ENCODE results near the gene RMC1.

RMC1 gene

DNA sequence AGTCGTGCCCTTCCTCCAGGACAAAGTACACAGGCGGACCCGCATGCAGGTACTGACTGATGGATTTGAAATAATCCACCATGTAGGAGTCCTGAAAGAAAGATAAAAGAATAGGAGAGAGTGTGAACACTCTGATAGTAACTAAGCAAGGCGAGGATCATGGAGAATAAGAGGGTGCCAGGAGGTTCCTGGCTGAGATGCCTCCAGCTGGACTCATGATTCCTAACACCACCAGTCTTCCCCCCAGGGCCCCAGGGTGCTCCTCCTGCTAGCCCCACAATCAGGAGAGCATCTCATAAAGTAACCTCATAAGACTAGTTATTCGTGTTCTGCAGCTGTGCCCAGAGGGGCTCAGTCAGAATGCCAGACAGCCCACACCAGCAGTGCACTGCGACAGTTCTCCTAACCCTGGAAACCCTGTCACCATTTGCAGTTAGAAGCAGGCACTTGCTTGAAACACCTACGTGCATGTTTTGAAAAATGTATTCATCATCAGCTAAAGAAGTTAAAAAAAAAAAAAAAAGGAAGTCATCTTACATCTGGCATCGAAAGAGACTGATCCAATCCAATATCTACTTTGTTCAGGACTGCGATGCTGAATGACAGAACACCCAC lies 36.7 kb downstream of the RMC1 start:
- TF ChIP-seq PAX5 (IDR thresholded peaks at IDR 0.05; ENCODE audit: insufficient read depth, low read length, severe bottlenecking) (no peak), POU2F2 (IDR thresholded peaks at IDR 0.05; ENCODE audit: low read depth, low read length) (no peak), POLR2AphosphoS5 (IDR thresholded peaks at IDR 0.05; ENCODE audit: low read depth, low read length) (no peak), SPI1 (IDR thresholded peaks at IDR 0.05; ENCODE audit: low read depth, low read length) (no peak), POLR2A (IDR thresholded peaks at IDR 0.05; ENCODE audit: low read depth, low read length) (no peak)
- FAIRE-seq (no peak), DNase-seq (ENCODE audit: insufficient read length, low spot score) (no peak)

DNA sequence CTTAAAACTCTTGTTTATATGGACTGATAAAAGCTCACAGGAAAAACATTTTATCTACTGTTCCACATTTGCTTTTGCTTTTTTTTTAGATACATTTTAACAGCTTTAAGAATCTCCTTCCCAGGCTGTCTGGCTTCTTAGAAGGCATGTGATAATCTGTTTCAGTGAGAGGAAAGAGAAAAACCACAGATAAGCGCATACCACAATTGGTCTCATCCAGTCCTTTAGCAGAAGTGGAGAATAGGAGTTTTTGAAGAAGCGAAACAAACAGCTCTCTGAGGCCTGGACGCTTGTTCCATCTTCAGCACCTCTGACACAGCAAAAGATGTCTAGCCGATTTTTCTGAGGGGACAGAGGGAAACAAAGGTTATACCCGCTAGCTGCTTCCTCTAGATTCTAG lies 37.6 kb downstream of the RMC1 start:
- DNase-seq (ENCODE audit: insufficient read length, low spot score) (peak; percentile 20), FAIRE-seq (peak; percentile 40)

DNA sequence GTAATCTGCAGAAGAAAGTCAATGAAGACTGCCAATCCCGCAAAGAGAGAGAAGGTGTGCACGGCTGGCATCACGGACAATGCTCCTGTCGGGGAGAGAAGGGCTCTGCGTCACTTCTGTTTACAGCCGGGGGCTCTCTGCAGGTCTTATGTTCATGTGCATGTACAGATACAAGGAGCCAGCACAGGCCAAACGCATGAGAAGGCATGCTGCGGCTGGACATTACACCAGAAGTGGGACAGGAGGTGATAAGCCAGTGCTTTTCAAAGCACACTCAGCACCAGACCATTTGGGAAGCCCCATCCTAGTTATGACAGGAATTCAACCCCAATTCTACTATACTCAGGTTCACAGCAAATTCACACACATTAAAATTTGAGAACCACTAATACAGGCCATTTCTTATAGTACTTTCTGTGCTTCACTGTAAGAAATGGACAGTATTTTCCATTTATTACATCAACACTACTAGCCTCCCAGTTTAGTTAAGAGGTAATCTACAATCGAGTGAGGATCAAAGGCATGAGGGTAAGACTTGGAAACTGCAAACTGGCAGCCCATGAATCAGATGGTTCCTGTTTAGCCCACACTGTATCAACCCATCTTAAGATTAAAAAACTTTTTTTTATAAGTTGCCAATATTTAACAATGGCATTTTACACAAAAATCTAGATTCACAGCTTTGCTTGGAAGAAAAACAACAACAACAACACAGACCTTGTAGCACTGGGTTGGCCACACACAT lies 38.2 kb downstream of the RMC1 start:
- DNase-seq (ENCODE audit: insufficient read length, low spot score) = no peak
- FAIRE-seq = peak; percentile 9
- no peak for TF ChIP-seq POLR2AphosphoS5 (IDR thresholded peaks at IDR 0.05; ENCODE audit: low read depth, low read length)
- no peak for TF ChIP-seq POU2F2 (IDR thresholded peaks at IDR 0.05; ENCODE audit: low read depth, low read length)
- no peak for TF ChIP-seq TAF1 (IDR thresholded peaks at IDR 0.05; ENCODE audit: low read depth, low read length)
- TF ChIP-seq SPI1 (IDR thresholded peaks at IDR 0.05; ENCODE audit: low read depth, low read length) = no peak
- TF ChIP-seq POLR2A (IDR thresholded peaks at IDR 0.05; ENCODE audit: low read depth, low read length) = no peak
- TF ChIP-seq PAX5 (IDR thresholded peaks at IDR 0.05; ENCODE audit: insufficient read depth, low read length, severe bottlenecking) = no peak

More for the DNA sequence above, 37.6 kb downstream of the RMC1 start:
- TF ChIP-seq POLR2AphosphoS5 (IDR thresholded peaks at IDR 0.05; ENCODE audit: low read depth, low read length) (no peak), SPI1 (IDR thresholded peaks at IDR 0.05; ENCODE audit: low read depth, low read length) (peak; percentile 74)

DNA sequence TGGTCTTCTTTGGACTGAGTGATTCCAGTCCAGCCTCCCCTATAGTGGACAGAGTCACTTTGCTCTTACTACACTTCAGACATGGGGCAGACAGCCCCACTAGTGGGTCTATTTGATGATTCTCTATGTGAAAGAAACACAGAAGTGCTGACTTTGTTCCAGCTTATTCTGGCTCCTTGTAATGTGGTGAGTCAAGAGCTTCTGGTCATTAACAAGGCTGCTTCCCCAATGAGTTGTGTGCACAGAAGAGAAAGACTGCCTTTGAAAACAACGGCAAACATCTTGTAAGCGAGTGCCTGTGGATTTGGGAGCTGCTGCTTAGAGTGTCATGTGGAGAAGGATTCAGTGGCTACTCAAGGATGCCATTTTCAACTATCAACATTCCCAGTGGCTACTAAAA lies 39.1 kb downstream of the RMC1 start:
- no peak for TF ChIP-seq POU2F2 (IDR thresholded peaks at IDR 0.05; ENCODE audit: low read depth, low read length)
- no peak for TF ChIP-seq POLR2AphosphoS5 (IDR thresholded peaks at IDR 0.05; ENCODE audit: low read depth, low read length)
- no peak for TF ChIP-seq SPI1 (IDR thresholded peaks at IDR 0.05; ENCODE audit: low read depth, low read length)
- TF ChIP-seq PAX5 (IDR thresholded peaks at IDR 0.05; ENCODE audit: insufficient read depth, low read length, severe bottlenecking) = no peak
- no peak for TF ChIP-seq POLR2A (IDR thresholded peaks at IDR 0.05; ENCODE audit: low read depth, low read length)
- no peak for TF ChIP-seq TAF1 (IDR thresholded peaks at IDR 0.05; ENCODE audit: low read depth, low read length)
- DNase-seq (ENCODE audit: insufficient read length, low spot score) (no peak), FAIRE-seq (no peak)

DNA sequence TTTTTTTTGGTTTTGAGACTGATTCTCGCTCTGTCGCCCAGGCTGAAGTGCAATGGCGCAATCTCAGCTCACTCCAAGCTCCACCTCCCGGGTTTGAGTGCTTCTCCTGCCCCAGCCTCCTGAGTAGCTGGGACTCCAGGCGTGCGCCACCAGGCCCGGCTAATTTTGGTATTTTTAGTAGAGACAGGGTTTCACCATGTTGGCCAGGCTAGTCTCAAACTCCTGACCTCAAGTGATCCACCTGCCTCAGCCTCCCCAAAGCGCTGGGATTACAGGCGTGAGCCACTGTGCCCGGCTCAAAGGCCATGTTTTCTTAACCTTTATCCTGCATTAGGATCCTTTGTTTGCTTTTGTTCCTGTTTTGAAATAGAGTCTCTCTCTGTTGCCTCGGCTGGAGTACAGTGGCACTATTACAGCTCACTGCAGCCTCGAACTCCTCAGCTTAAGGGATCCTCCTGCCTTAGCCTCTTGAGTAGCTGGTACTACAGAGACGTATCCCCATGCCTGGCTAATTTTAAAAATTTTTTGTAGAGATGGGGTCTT lies 42.0 kb downstream of the RMC1 start:
- no peak for TF ChIP-seq PAX5 (IDR thresholded peaks at IDR 0.05; ENCODE audit: insufficient read depth, low read length, severe bottlenecking)
- TF ChIP-seq POU2F2 (IDR thresholded peaks at IDR 0.05; ENCODE audit: low read depth, low read length) = no peak
- no peak for TF ChIP-seq SPI1 (IDR thresholded peaks at IDR 0.05; ENCODE audit: low read depth, low read length)
- TF ChIP-seq POLR2A (IDR thresholded peaks at IDR 0.05; ENCODE audit: low read depth, low read length) = no peak
- no peak for TF ChIP-seq TAF1 (IDR thresholded peaks at IDR 0.05; ENCODE audit: low read depth, low read length)
- no peak for TF ChIP-seq POLR2AphosphoS5 (IDR thresholded peaks at IDR 0.05; ENCODE audit: low read depth, low read length)
- DNase-seq (ENCODE audit: insufficient read length, low spot score) (no peak), FAIRE-seq (no peak)

DNA sequence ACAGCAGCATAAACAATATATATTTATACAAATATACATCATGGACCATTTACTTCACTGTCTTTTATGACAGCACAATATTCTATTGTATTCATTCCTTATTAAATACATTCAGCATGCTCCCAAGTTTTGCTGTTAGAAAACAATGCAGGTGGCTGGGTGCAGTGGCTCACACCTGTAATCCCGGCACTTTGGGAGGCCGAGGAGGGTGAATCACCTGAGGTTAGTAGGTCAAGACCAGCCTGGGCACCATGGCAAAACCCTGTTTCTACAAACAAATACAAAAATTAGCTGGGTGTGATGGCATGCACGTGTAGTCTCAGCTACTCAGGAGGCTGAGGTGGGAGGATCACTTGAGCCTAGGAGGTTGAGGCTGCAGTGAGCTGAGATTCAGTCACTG lies 44.0 kb downstream of the RMC1 start:
- FAIRE-seq = no peak
- TF ChIP-seq PAX5 (IDR thresholded peaks at IDR 0.05; ENCODE audit: insufficient read depth, low read length, severe bottlenecking) (no peak), SPI1 (IDR thresholded peaks at IDR 0.05; ENCODE audit: low read depth, low read length) (no peak), POU2F2 (IDR thresholded peaks at IDR 0.05; ENCODE audit: low read depth, low read length) (no peak), TAF1 (IDR thresholded peaks at IDR 0.05; ENCODE audit: low read depth, low read length) (no peak), POLR2A (IDR thresholded peaks at IDR 0.05; ENCODE audit: low read depth, low read length) (no peak), POLR2AphosphoS5 (IDR thresholded peaks at IDR 0.05; ENCODE audit: low read depth, low read length) (no peak)
- DNase-seq (ENCODE audit: insufficient read length, low spot score) = no peak

DNA sequence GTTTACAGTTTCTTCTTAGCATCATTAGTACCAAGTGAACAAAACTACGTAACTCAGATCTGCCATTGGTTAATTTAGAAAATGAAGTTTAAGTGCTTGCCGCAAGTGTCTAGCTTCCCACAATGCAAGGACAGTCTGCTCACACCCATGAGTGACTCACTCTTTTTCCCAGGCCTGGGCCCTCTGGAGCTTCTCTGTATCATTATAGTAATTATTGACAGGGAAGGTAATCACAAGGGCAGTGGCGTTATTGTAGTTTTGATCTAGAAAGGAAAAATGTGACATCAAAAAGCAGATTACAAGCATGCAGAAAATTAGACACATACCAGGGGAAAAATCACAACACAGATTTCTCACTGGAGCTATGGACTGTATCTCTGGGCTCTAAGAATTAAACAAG lies 44.5 kb downstream of the RMC1 start:
- DNase-seq (ENCODE audit: insufficient read length, low spot score) (no peak), FAIRE-seq (no peak)
- no peak for TF ChIP-seq POLR2A (IDR thresholded peaks at IDR 0.05; ENCODE audit: low read depth, low read length)
- no peak for TF ChIP-seq POLR2AphosphoS5 (IDR thresholded peaks at IDR 0.05; ENCODE audit: low read depth, low read length)
- no peak for TF ChIP-seq SPI1 (IDR thresholded peaks at IDR 0.05; ENCODE audit: low read depth, low read length)
- no peak for TF ChIP-seq TAF1 (IDR thresholded peaks at IDR 0.05; ENCODE audit: low read depth, low read length)
- TF ChIP-seq PAX5 (IDR thresholded peaks at IDR 0.05; ENCODE audit: insufficient read depth, low read length, severe bottlenecking) = no peak
- TF ChIP-seq POU2F2 (IDR thresholded peaks at IDR 0.05; ENCODE audit: low read depth, low read length) = no peak

DNA sequence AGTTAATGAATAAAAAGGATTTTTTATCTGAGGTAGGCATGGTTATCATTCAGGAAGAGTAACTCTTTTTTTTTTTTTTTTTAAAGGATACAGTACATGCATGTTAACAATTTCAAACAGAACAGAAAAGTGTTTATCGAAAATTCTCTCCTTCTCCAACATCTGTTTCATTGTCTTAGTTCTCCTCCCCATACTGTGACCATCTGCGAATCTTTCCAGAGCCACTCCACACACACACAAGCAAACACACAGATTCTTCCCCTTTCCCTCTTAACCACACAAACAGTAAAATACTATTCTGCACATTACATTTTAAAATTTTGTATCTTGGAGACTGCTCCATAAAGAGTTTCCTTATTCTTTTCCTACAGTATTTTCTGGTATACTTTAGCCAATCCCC lies 45.0 kb downstream of the RMC1 start:
- no peak for TF ChIP-seq POU2F2 (IDR thresholded peaks at IDR 0.05; ENCODE audit: low read depth, low read length)
- no peak for TF ChIP-seq POLR2AphosphoS5 (IDR thresholded peaks at IDR 0.05; ENCODE audit: low read depth, low read length)
- no peak for TF ChIP-seq PAX5 (IDR thresholded peaks at IDR 0.05; ENCODE audit: insufficient read depth, low read length, severe bottlenecking)
- TF ChIP-seq TAF1 (IDR thresholded peaks at IDR 0.05; ENCODE audit: low read depth, low read length) = no peak
- no peak for TF ChIP-seq POLR2A (IDR thresholded peaks at IDR 0.05; ENCODE audit: low read depth, low read length)
- no peak for TF ChIP-seq SPI1 (IDR thresholded peaks at IDR 0.05; ENCODE audit: low read depth, low read length)
- no peak for FAIRE-seq
- no peak for DNase-seq (ENCODE audit: insufficient read length, low spot score)

DNA sequence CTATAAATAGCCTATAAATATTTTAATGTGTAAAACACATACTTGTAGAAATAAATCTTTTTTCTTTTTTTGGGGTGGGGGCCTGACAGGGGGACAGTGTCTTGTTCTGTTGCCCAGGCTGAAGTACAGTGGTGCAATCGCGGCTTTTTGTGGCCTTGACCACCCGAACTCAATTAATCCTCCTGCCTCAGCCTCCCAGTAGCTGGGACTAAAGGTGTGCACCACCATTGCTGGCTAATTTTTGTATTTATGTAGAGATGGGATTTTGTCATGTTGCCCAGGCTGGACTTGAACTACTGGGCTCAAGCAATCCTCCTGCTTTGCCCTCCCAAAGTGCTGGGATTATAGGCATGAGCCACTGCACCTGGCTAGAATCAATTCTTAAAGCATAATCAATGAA lies 45.4 kb downstream of the RMC1 start:
- TF ChIP-seq POU2F2 (IDR thresholded peaks at IDR 0.05; ENCODE audit: low read depth, low read length) (no peak), TAF1 (IDR thresholded peaks at IDR 0.05; ENCODE audit: low read depth, low read length) (no peak), SPI1 (IDR thresholded peaks at IDR 0.05; ENCODE audit: low read depth, low read length) (no peak), PAX5 (IDR thresholded peaks at IDR 0.05; ENCODE audit: insufficient read depth, low read length, severe bottlenecking) (no peak), POLR2AphosphoS5 (IDR thresholded peaks at IDR 0.05; ENCODE audit: low read depth, low read length) (no peak), POLR2A (IDR thresholded peaks at IDR 0.05; ENCODE audit: low read depth, low read length) (no peak)
- no peak for DNase-seq (ENCODE audit: insufficient read length, low spot score)
- FAIRE-seq = no peak

Measured in GM12891 (cell line).